ENCODE results near the gene ERH. TPM values are rescaled to one million over a fixed set of nuclear protein-coding genes. Genes with fewer than 3 reads are reported as not detected.
"Not testable (repeated sequence)": the region's sequence is repeated elsewhere in the genome, so short reads cannot be mapped to it uniquely, and the experiment has no call there.

Gene ERH
- total RNA-seq (2014; rRNA removed; shearing (Covaris generic)): 144 and 203 TPM in 2 replicates

DNA sequence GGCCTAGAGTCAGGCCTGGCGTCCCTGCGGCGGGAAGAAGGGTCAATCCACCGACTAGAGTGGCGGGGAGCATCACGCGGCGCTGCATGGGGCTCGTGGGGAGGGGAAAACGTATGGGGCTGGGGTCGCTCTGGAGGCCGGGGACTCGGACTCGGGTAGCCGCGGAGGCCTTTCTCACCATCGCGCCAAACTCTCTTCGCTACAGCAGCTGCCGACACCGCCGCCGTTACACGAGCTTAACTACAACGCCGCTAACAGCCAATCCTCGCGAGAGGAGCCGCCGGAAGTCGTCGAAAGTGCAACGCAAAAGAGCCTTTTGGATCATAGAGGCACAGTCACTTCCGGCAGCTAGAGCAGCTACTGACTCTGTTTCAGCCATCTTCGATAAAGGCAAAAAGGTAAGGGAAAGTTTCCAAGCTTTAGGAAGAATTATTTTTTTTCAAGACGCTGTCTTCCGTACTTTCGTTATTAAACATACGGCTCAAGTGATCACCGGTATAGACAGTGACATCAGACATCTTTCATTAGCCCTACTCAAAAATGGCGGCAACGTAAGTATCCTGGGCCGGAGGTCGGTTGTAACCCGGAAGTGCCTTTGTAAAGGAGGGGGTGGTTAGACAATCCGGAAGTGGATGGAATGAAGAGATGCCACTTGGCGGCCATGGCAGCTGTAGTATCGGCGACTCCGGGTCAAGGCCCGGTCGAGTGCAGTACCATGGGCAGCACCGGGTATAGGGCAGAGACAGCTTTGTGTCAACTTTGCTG lies at the start of gene ERH, which contains the start of gene SLC39A9:
ERH (minus strand) TSS at position 247 of the 765 bp plus-strand sequence; CDS start at position 181, 66 bp downstream.
SLC39A9 (plus strand) TSS at position 640 of the 765 bp plus-strand sequence. CDS start 678 bp downstream, outside the sequence.
- peak; percentile 96 for DNase-seq (ENCODE audit: low read depth)

DNA sequence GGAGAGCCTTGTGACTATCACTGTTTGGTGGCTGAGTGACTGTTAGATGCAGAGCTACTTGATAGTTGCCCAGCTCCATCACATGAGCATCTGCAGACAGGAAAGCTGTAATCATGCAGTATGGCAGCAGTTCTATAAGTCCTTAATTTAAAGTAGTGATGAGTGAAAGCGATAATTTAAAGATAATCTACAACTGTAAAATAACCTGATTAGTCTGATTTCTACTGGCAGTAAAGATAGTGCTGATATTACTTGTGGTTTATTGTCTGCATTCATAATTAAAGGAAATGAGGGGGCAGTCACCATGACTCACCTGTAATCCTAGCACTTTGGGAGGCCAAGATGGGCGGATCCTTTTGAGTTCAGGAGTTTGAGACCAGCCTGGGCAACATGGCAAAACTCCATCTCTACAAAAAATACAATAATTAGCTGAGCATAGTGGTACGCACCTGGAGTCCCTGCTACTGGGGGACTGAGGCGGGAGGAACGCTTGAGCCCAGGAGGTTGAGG lies 45.3 kb upstream of the ERH start:
- DNase-seq (ENCODE audit: low read depth): peak; percentile 49

DNA sequence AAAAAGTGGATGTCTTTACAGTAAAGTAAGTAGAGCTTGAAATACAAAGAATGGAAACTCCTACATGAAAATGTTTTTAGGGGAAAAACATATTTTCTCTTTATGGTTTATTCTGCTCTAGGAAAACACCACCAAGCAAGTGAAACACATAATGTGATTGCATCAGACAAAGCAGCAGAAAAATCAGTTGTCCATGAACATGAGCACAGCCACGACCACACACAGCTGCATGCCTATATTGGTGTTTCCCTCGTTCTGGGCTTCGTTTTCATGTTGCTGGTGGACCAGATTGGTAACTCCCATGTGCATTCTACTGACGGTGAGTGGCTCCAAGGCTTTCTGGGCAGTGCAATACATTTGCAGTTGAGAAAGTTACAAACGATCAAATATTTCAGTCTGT lies 43.8 kb upstream of the ERH start:
- no peak for DNase-seq (ENCODE audit: low read depth)

- DNase-seq (ENCODE audit: low read depth): peak; percentile 15
Measured at GRCh38 chr14:69439521-69440270, 41.6 kb upstream of the ERH start.

GRCh38 chr14:69432364-69432763 lies 34.3 kb upstream of the ERH start:
- DNase-seq (ENCODE audit: low read depth): peak; percentile 26

GRCh38 chr14:69430306-69430939 lies 32.3 kb upstream of the ERH start:
- no peak for DNase-seq (ENCODE audit: low read depth)

DNA sequence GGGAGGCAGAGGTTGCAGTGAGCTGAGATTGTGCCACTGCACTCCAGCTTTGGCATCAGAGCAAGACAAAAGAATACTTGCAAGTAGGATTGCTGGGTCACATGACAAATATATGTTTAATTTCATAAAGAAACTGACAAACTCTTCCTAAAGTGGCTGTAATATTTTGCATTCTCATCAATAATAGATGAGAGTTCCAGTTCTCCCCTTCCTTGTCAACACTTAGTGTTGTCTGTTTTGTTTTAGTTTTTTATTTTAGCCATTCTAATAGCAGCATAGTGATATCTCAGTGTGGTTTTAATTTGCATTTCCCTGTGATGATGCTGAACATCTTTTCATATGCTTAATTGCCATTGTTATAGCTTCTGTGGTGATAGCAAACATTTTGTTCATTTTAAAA lies 31.5 kb upstream of the ERH start:
- DNase-seq (ENCODE audit: low read depth): no peak

GRCh38 chr14:69428289-69428998 lies 30.3 kb upstream of the ERH start:
- DNase-seq (ENCODE audit: low read depth): no peak

GRCh38 chr14:69427596-69427995 lies 29.5 kb upstream of the ERH start:
- DNase-seq (ENCODE audit: low read depth): no peak

DNA sequence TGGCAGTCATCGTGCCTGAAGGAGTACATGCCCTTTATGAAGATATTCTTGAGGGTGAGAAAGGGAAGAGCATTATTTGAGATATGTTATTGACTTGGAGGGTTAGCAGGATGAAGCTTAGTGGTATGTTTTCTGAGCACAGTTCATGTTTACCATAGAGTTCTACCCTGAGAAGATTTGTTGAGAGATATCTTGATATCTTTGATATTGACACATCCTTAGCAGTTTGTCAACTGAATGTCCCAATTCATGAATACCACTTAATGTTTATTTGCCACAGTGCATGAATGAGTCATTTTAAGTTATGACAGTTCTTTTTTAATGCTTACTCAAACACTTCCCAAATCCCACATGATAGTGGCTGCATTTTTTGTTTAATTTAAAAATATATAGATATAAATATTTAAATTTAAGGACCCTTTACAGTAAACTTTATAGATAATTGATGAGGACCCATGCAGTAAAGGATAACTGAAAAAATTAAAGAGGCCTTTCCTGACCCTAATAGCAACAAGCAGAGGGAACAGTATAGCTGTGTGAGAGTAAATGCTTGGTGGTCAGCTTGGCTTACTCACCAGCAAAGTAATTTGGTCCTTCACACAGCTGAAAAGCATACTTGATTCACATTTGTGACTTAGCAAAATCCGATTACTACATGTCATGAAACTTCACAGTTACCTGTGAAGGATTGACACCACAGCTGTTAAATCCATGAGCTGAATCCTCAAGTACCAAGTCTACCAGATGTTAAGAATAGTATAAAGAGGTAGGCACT lies 26.2 kb upstream of the ERH start:
- peak; percentile 37 for DNase-seq (ENCODE audit: low read depth)

DNA sequence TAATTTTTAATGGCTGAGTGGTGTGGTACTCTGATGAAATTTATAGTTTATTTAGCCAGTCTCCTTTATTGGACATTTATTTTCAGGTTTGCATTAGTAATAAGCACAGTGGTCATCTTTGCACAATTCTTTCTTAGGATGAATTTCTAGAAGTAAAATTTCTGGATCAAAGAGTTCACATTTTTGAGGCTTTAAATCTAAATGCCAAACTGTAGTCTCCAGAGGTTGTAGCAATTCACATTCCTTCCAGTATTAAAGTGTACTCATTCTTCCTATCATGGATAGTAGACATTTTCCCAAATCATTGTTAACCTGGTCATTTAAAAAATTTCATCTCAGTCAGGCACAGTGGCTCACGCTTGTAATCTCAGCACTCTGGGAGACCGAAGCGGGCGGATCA lies 25.2 kb upstream of the ERH start:
- DNase-seq (ENCODE audit: low read depth): no peak

DNA sequence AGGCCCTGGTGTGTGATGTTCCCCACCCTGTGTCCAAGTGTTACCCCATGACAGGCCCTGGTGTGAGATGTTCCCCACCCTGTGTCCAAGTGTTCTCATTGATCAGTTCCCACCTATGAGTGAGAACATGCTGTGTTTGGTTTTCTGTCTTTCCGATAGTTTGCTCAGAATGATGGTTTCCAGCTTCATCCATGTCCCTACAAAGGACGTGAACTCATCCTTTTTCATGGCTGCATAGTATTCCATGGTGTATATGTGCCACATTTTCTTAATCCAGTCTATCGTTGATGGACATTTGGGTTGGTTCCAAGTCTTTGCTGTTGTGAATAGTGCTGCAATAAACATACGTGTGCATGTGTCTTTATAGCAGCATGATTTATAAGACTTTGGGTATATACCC lies 18.0 kb upstream of the ERH start:
- DNase-seq (ENCODE audit: low read depth): not testable (repeated sequence)

GRCh38 chr14:69413483-69413882 lies 15.4 kb upstream of the ERH start:
- DNase-seq (ENCODE audit: low read depth): no peak

DNA sequence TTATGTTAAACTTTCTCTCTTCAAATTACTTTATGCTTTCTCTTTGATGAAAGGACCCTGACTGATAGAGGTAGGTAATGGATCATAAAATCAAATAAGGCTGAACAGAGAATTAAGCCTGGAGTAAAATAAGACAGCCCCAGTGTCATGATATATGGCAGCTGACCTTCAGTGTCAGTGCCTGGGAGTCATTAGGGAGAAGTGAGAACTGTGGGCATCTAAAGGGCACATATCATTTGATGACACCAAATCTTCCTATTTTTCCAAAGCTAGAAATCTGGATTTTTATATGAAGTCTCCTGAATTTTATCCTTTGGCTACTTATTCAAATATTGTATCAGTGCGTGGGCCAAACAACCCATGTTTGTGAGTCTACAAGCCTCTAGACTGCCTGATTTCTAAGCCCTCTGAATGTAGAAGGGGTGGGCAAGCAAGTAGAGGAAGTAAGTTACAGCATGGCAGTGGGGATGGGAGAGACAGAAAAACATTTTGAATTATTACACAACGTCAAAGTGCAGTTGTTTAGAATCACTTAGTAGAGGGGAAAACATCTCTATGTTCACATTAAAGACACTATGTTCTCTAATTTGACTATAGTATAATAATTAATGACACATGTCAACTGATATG lies 10.3 kb upstream of the ERH start:
- no peak for DNase-seq (ENCODE audit: low read depth)

- no peak for DNase-seq (ENCODE audit: low read depth)
Measured at GRCh38 chr14:69405762-69406161, 7.7 kb upstream of the ERH start.

- DNase-seq (ENCODE audit: low read depth): no peak
Measured at GRCh38 chr14:69404883-69405282, 6.8 kb upstream of the ERH start.

GRCh38 chr14:69404478-69404877 lies 6.4 kb upstream of the ERH start:
- DNase-seq (ENCODE audit: low read depth): no peak

DNA sequence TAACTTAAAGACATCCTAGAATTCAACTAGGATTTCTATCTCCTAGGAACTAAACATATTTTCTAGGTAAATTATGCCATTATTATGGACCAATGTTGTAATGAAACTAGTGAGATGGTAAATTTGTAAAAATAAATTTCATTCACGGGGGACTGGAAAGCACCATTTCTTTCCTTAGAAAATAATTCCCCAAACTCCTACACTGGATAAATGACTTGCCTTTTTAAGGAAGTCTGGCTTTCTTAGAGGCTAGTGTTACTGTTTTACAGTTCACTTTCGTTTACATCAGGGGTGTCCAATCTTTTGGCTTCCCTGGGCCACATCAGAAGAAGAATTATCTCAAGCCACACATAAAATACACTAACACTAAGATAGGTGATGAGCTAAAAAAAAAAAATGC lies 3.7 kb upstream of the ERH start:
- DNase-seq (ENCODE audit: low read depth): no peak

DNA sequence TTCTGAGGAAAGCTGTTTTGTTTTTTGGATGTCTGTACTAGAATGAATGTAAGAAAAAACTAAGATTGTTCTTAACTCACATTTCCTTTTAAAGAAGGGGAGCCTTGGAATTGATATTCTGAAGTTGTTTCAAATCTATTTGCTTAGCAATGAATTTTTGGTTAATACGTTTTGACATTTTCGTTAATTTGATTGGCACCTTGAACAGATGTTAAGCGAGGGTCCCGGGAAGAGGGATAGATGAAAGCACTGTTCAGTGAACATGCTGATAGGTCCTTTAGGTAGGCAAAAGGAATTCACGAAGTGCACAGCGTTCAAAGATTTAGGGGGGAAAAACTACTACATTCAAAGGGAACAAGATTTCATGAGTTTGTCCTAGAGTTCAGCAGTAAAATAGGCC lies 2.1 kb upstream of the ERH start:
- no peak for DNase-seq (ENCODE audit: low read depth)

GRCh38 chr14:69399750-69400149 lies 1.7 kb upstream of the ERH start:
- no peak for DNase-seq (ENCODE audit: low read depth)

Measured in M059J (cell line).